ENCODE results near the gene CNTNAP5.

CNTNAP5 gene

GRCh38 chr2:124211461-124211860 lies 186.4 kb downstream of the CNTNAP5 start:
- no peak overlapping the region for H3K4me3 ChIP-seq (ENCODE audit: low read depth, low read length)
- no peaks in the 10 kb centered on the region for H3K36me3 ChIP-seq (ENCODE audit: control insufficient read depth, insufficient read depth, low read length)
- H3K27me3 ChIP-seq (ENCODE audit: control insufficient read depth, insufficient read depth, low read length) = no peaks in the 10 kb centered on the region
- no peaks in the 10 kb centered on the region for H3K9me3 ChIP-seq (ENCODE audit: control insufficient read depth, insufficient read depth, low read length)
- H3K9ac ChIP-seq (ENCODE audit: low read depth, low read length) = no peak overlapping the region
- no peaks in the 10 kb centered on the region for H3K4me1 ChIP-seq (ENCODE audit: control insufficient read depth, insufficient read depth, low read length)

GRCh38 chr2:124213977-124214587 lies 189.0 kb downstream of the CNTNAP5 start:
- no peak overlapping the region for H3K4me3 ChIP-seq (ENCODE audit: low read depth, low read length)
- H3K9me3 ChIP-seq (ENCODE audit: control insufficient read depth, insufficient read depth, low read length) = no peaks in the 10 kb centered on the region
- no peak overlapping the region for H3K9ac ChIP-seq (ENCODE audit: low read depth, low read length)
- no peaks in the 10 kb centered on the region for H3K36me3 ChIP-seq (ENCODE audit: control insufficient read depth, insufficient read depth, low read length)
- no peaks in the 10 kb centered on the region for H3K27me3 ChIP-seq (ENCODE audit: control insufficient read depth, insufficient read depth, low read length)
- no peaks in the 10 kb centered on the region for H3K4me1 ChIP-seq (ENCODE audit: control insufficient read depth, insufficient read depth, low read length)

- Histone ChIP-seq H3K9ac (ENCODE audit: low read depth, low read length) (no peak overlapping the region), H3K9me3 (ENCODE audit: control insufficient read depth, insufficient read depth, low read length) (no peaks in the 10 kb centered on the region), H3K4me3 (ENCODE audit: low read depth, low read length) (no peak overlapping the region), H3K27me3 (ENCODE audit: control insufficient read depth, insufficient read depth, low read length) (no peaks in the 10 kb centered on the region), H3K36me3 (ENCODE audit: control insufficient read depth, insufficient read depth, low read length) (no peaks in the 10 kb centered on the region), H3K4me1 (ENCODE audit: control insufficient read depth, insufficient read depth, low read length) (peaks cover 3% of the 10 kb centered on the region)
Measured at GRCh38 chr2:124246170-124246569, 221.1 kb downstream of the CNTNAP5 start.

GRCh38 chr2:124248386-124248785 lies 223.3 kb downstream of the CNTNAP5 start:
- Histone ChIP-seq H3K9me3 (ENCODE audit: control insufficient read depth, insufficient read depth, low read length) (no peaks in the 10 kb centered on the region), H3K4me3 (ENCODE audit: low read depth, low read length) (no peak overlapping the region), H3K27me3 (ENCODE audit: control insufficient read depth, insufficient read depth, low read length) (no peaks in the 10 kb centered on the region), H3K4me1 (ENCODE audit: control insufficient read depth, insufficient read depth, low read length) (peaks cover 3% of the 10 kb centered on the region), H3K9ac (ENCODE audit: low read depth, low read length) (no peak overlapping the region), H3K36me3 (ENCODE audit: control insufficient read depth, insufficient read depth, low read length) (no peaks in the 10 kb centered on the region)

GRCh38 chr2:124250433-124250832 lies 225.3 kb downstream of the CNTNAP5 start:
- Histone ChIP-seq H3K9me3 (ENCODE audit: control insufficient read depth, insufficient read depth, low read length) (no peaks in the 10 kb centered on the region), H3K4me1 (ENCODE audit: control insufficient read depth, insufficient read depth, low read length) (peaks cover 3% of the 10 kb centered on the region), H3K4me3 (ENCODE audit: low read depth, low read length) (no peak overlapping the region), H3K9ac (ENCODE audit: low read depth, low read length) (no peak overlapping the region), H3K27me3 (ENCODE audit: control insufficient read depth, insufficient read depth, low read length) (no peaks in the 10 kb centered on the region), H3K36me3 (ENCODE audit: control insufficient read depth, insufficient read depth, low read length) (no peaks in the 10 kb centered on the region)

GRCh38 chr2:124254621-124255020 lies 229.5 kb downstream of the CNTNAP5 start:
- peaks cover 3% of the 10 kb centered on the region for H3K4me1 ChIP-seq (ENCODE audit: control insufficient read depth, insufficient read depth, low read length)
- H3K27me3 ChIP-seq (ENCODE audit: control insufficient read depth, insufficient read depth, low read length) = no peaks in the 10 kb centered on the region
- no peak overlapping the region for H3K4me3 ChIP-seq (ENCODE audit: low read depth, low read length)
- no peaks in the 10 kb centered on the region for H3K9me3 ChIP-seq (ENCODE audit: control insufficient read depth, insufficient read depth, low read length)
- H3K36me3 ChIP-seq (ENCODE audit: control insufficient read depth, insufficient read depth, low read length) = no peaks in the 10 kb centered on the region
- H3K9ac ChIP-seq (ENCODE audit: low read depth, low read length) = no peak overlapping the region

- H3K9ac ChIP-seq (ENCODE audit: low read depth, low read length) = no peak overlapping the region
- H3K27me3 ChIP-seq (ENCODE audit: control insufficient read depth, insufficient read depth, low read length) = no peaks in the 10 kb centered on the region
- no peaks in the 10 kb centered on the region for H3K36me3 ChIP-seq (ENCODE audit: control insufficient read depth, insufficient read depth, low read length)
- no peaks in the 10 kb centered on the region for H3K9me3 ChIP-seq (ENCODE audit: control insufficient read depth, insufficient read depth, low read length)
- H3K4me1 ChIP-seq (ENCODE audit: control insufficient read depth, insufficient read depth, low read length) = no peaks in the 10 kb centered on the region
- H3K4me3 ChIP-seq (ENCODE audit: low read depth, low read length) = no peak overlapping the region
Measured at GRCh38 chr2:124257120-124257519, 232.0 kb downstream of the CNTNAP5 start.

GRCh38 chr2:124258140-124258880 lies 233.2 kb downstream of the CNTNAP5 start:
- H3K9me3 ChIP-seq (ENCODE audit: control insufficient read depth, insufficient read depth, low read length) = no peaks in the 10 kb centered on the region
- H3K4me3 ChIP-seq (ENCODE audit: low read depth, low read length) = no peak overlapping the region
- H3K9ac ChIP-seq (ENCODE audit: low read depth, low read length) = no peak overlapping the region
- H3K4me1 ChIP-seq (ENCODE audit: control insufficient read depth, insufficient read depth, low read length) = no peaks in the 10 kb centered on the region
- no peaks in the 10 kb centered on the region for H3K36me3 ChIP-seq (ENCODE audit: control insufficient read depth, insufficient read depth, low read length)
- H3K27me3 ChIP-seq (ENCODE audit: control insufficient read depth, insufficient read depth, low read length) = no peaks in the 10 kb centered on the region

- Histone ChIP-seq H3K4me1 (ENCODE audit: control insufficient read depth, insufficient read depth, low read length) (no peaks in the 10 kb centered on the region), H3K9ac (ENCODE audit: low read depth, low read length) (no peak overlapping the region), H3K4me3 (ENCODE audit: low read depth, low read length) (no peak overlapping the region), H3K27me3 (ENCODE audit: control insufficient read depth, insufficient read depth, low read length) (no peaks in the 10 kb centered on the region), H3K36me3 (ENCODE audit: control insufficient read depth, insufficient read depth, low read length) (no peaks in the 10 kb centered on the region), H3K9me3 (ENCODE audit: control insufficient read depth, insufficient read depth, low read length) (no peaks in the 10 kb centered on the region)
Measured at GRCh38 chr2:124261456-124261855, 236.4 kb downstream of the CNTNAP5 start.

GRCh38 chr2:124264551-124265091 lies 239.5 kb downstream of the CNTNAP5 start:
- Histone ChIP-seq H3K27me3 (ENCODE audit: control insufficient read depth, insufficient read depth, low read length) (no peaks in the 10 kb centered on the region), H3K9me3 (ENCODE audit: control insufficient read depth, insufficient read depth, low read length) (no peaks in the 10 kb centered on the region), H3K4me1 (ENCODE audit: control insufficient read depth, insufficient read depth, low read length) (no peaks in the 10 kb centered on the region), H3K36me3 (ENCODE audit: control insufficient read depth, insufficient read depth, low read length) (no peaks in the 10 kb centered on the region), H3K9ac (ENCODE audit: low read depth, low read length) (no peak overlapping the region), H3K4me3 (ENCODE audit: low read depth, low read length) (no peak overlapping the region)

GRCh38 chr2:124267794-124268193 lies 242.7 kb downstream of the CNTNAP5 start:
- Histone ChIP-seq H3K4me1 (ENCODE audit: control insufficient read depth, insufficient read depth, low read length) (no peaks in the 10 kb centered on the region), H3K27me3 (ENCODE audit: control insufficient read depth, insufficient read depth, low read length) (no peaks in the 10 kb centered on the region), H3K9me3 (ENCODE audit: control insufficient read depth, insufficient read depth, low read length) (no peaks in the 10 kb centered on the region), H3K9ac (ENCODE audit: low read depth, low read length) (no peak overlapping the region), H3K4me3 (ENCODE audit: low read depth, low read length) (no peak overlapping the region), H3K36me3 (ENCODE audit: control insufficient read depth, insufficient read depth, low read length) (no peaks in the 10 kb centered on the region)

- no peak overlapping the region for H3K4me3 ChIP-seq (ENCODE audit: low read depth, low read length)
- H3K9ac ChIP-seq (ENCODE audit: low read depth, low read length) = no peak overlapping the region
- H3K4me1 ChIP-seq (ENCODE audit: control insufficient read depth, insufficient read depth, low read length) = no peaks in the 10 kb centered on the region
- no peaks in the 10 kb centered on the region for H3K36me3 ChIP-seq (ENCODE audit: control insufficient read depth, insufficient read depth, low read length)
- H3K27me3 ChIP-seq (ENCODE audit: control insufficient read depth, insufficient read depth, low read length) = no peaks in the 10 kb centered on the region
- no peaks in the 10 kb centered on the region for H3K9me3 ChIP-seq (ENCODE audit: control insufficient read depth, insufficient read depth, low read length)
Measured at GRCh38 chr2:124269348-124269747, 244.3 kb downstream of the CNTNAP5 start.

All from iPS-15b (cell line).